ENCODE measurements around the gene TMEM272. TPM values are rescaled to one million over a fixed set of nuclear protein-coding genes. Genes with fewer than 3 reads are reported as not detected.

TMEM272 gene
- total RNA-seq, 1 experiment from 2014 or later = 0.14 TPM

GRCh38 chr13:51794964-51795363 lies 50.0 kb downstream of the TMEM272 start:
- Histone ChIP-seq H3K27me3 (replicated peaks; ENCODE audit: control insufficient read depth, insufficient read depth, low read length) (no peaks in the 10 kb centered on the region), H3K9me3 (no peaks in the 10 kb centered on the region), H3K36me3 (ENCODE audit: control insufficient read depth, insufficient read depth, low read length) (no peaks in the 10 kb centered on the region; the same call in 1 of the 2 replicates), H3K4me1 (0 out of 2 replicates have a peak, but pooled peaks cover 8% of the 10 kb centered on the region), H3K4me3 (ENCODE audit: low read depth, low read length) (no peak overlapping the region)
- H3K27me3 Mint-ChIP-seq (ENCODE audit: insufficient read depth, unreplicated experiment) = no peaks in the 10 kb centered on the region
- ChIA-PET CTCF (no interaction called here), POLR2A (interaction anchor here (1.8 kb wide), 1 partner anchor 342 kb away, joined by 5 read pairs; the partner anchor contains the start of gene INTS6)
- no peak for DNase-seq
- no peak overlapping the region for H3K4me3 Mint-ChIP-seq (ENCODE audit: unreplicated experiment)
- no peaks in the 10 kb centered on the region for H3K4me1 Mint-ChIP-seq (ENCODE audit: low read depth, unreplicated experiment)
- H3K9me3 Mint-ChIP-seq (ENCODE audit: unreplicated experiment) = no peaks in the 10 kb centered on the region
- no peak for TF ChIP-seq CTCF (IDR thresholded peaks at IDR 0.05; ENCODE audit: insufficient read depth in 1 of 2, low read depth in 1 of 2, low read length in 1 of 2, severe bottlenecking in 1 of 2, unreplicated experiment in 1 of 2)
- peaks cover 4% of the 10 kb centered on the region for H3K36me3 Mint-ChIP-seq (ENCODE audit: insufficient read depth, unreplicated experiment)
- BruUV-seq (replicated peaks) = no TSS peak
- no peak overlapping the region for H3K27ac Mint-ChIP-seq (ENCODE audit: unreplicated experiment)
- intact Hi-C loops (cut with micrococcal nuclease; ENCODE audit: unreplicated experiment) = loop anchor here (5.0 kb wide), 2 partner anchors 508 to 648 kb away; no protein-coding TSS in a partner anchor

- Mint-ChIP-seq H3K27me3 (ENCODE audit: insufficient read depth, unreplicated experiment) (no peaks in the 10 kb centered on the region), H3K36me3 (ENCODE audit: insufficient read depth, unreplicated experiment) (peaks cover 4% of the 10 kb centered on the region), H3K9me3 (ENCODE audit: unreplicated experiment) (no peaks in the 10 kb centered on the region), H3K27ac (ENCODE audit: unreplicated experiment) (peak overlapping the region; percentile 11), H3K4me1 (ENCODE audit: low read depth, unreplicated experiment) (no peaks in the 10 kb centered on the region), H3K4me3 (ENCODE audit: unreplicated experiment) (no peak overlapping the region)
- no peak for DNase-seq
- intact Hi-C loops (cut with micrococcal nuclease; ENCODE audit: unreplicated experiment) = no loop called here
- POLR2A ChIA-PET = interaction anchor here (0.5 to 0.9 kb wide), 2 partner anchors 318 to 341 kb away, joined by 3 read pairs; no protein-coding TSS in a partner anchor
- H3K9me3 ChIP-seq = no peaks in the 10 kb centered on the region
- 0 out of 2 replicates have a peak, but pooled peaks cover 8% of the 10 kb centered on the region for H3K4me1 ChIP-seq
- CTCF ChIA-PET = no interaction called here
- no peak overlapping the region for H3K4me3 ChIP-seq (ENCODE audit: low read depth, low read length)
- no TSS peak for BruUV-seq (replicated peaks)
- no peaks in the 10 kb centered on the region; the same call in 1 of the 2 replicates for H3K36me3 ChIP-seq (ENCODE audit: control insufficient read depth, insufficient read depth, low read length)
- H3K27me3 ChIP-seq (replicated peaks; ENCODE audit: control insufficient read depth, insufficient read depth, low read length) = no peaks in the 10 kb centered on the region
- no peak for TF ChIP-seq CTCF (IDR thresholded peaks at IDR 0.05; ENCODE audit: insufficient read depth in 1 of 2, low read depth in 1 of 2, low read length in 1 of 2, severe bottlenecking in 1 of 2, unreplicated experiment in 1 of 2)
Observed at GRCh38 chr13:51793570-51794271, 51.3 kb downstream of the TMEM272 start.

- Mint-ChIP-seq H3K9me3 (ENCODE audit: unreplicated experiment) (no peaks in the 10 kb centered on the region), H3K27me3 (ENCODE audit: insufficient read depth, unreplicated experiment) (no peaks in the 10 kb centered on the region), H3K27ac (ENCODE audit: unreplicated experiment) (no peak overlapping the region), H3K4me1 (ENCODE audit: low read depth, unreplicated experiment) (peaks cover 11% of the 10 kb centered on the region), H3K4me3 (ENCODE audit: unreplicated experiment) (no peak overlapping the region), H3K36me3 (ENCODE audit: insufficient read depth, unreplicated experiment) (no peaks in the 10 kb centered on the region)
- intact Hi-C loops (cut with micrococcal nuclease; ENCODE audit: unreplicated experiment) = no loop called here
- no TSS peak for BruUV-seq (replicated peaks)
- no peaks in the 10 kb centered on the region for H3K36me3 ChIP-seq (ENCODE audit: control insufficient read depth, insufficient read depth, low read length)
- H3K4me3 ChIP-seq (ENCODE audit: low read depth, low read length) = no peak overlapping the region
- ChIA-PET CTCF (no interaction called here), POLR2A (no interaction called here)
- no peaks in the 10 kb centered on the region for H3K27me3 ChIP-seq (replicated peaks; ENCODE audit: control insufficient read depth, insufficient read depth, low read length)
- no peak for DNase-seq
- H3K9me3 ChIP-seq = no peaks in the 10 kb centered on the region
- TF ChIP-seq CTCF (IDR thresholded peaks at IDR 0.05; ENCODE audit: insufficient read depth in 1 of 2, low read depth in 1 of 2, low read length in 1 of 2, severe bottlenecking in 1 of 2, unreplicated experiment in 1 of 2) = no peak
- peaks cover 10% of the 10 kb centered on the region; the same call in 1 of the 2 replicates for H3K4me1 ChIP-seq
Observed at GRCh38 chr13:51786425-51787265, 58.3 kb downstream of the TMEM272 start.
